HTERT RPE-1 (cell line): ENCODE measurements around the gene MRPL48.

Experiments
- in situ Hi-C: fragments of 300-500 bp; cut with MboI; formaldehyde crosslinking; loops from 4 replicates; pipeline ENCODE4 v1.14.3; 2020; ENCODE audit warnings: low sequenced_read_pairs

The MRPL48 gene

GRCh38 chr11:73888244-73888643 is 100.6 kb downstream of the MRPL48 start:
- in situ Hi-C loops = no loop called here

- in situ Hi-C loops = no loop called here
Observed at GRCh38 chr11:73889019-73889418, 101.3 kb downstream of the MRPL48 start.

GRCh38 chr11:73889536-73889935 is 101.9 kb downstream of the MRPL48 start:
- in situ Hi-C loops = no loop called here

- in situ Hi-C loops = no loop called here
Observed at GRCh38 chr11:73893041-73893440, 105.4 kb downstream of the MRPL48 start.

- in situ Hi-C loops = no loop called here
Observed at GRCh38 chr11:73894725-73895335, 107.2 kb downstream of the MRPL48 start.

- in situ Hi-C loops = no loop called here
Observed at GRCh38 chr11:73902303-73902702, 114.6 kb downstream of the MRPL48 start.

GRCh38 chr11:73907191-73907590 is 119.5 kb downstream of the MRPL48 start:
- in situ Hi-C loops = no loop called here

GRCh38 chr11:73912026-73912425 is 124.4 kb downstream of the MRPL48 start:
- in situ Hi-C loops = no loop called here

GRCh38 chr11:73913472-73913871 is 125.8 kb downstream of the MRPL48 start:
- in situ Hi-C loops = no loop called here

- in situ Hi-C loops = no loop called here
Observed at GRCh38 chr11:73914284-73914683, 126.6 kb downstream of the MRPL48 start.
